HepG2 (cell line): Measurements from ENCODE around the gene ORC6. TPM values are rescaled to one million over a fixed set of nuclear protein-coding genes. Genes with fewer than 3 reads are reported as not detected.

Source experiments
- ATAC-seq: fragments of 200-7000 bp; cut with Tn5 transposase; 3 replicates; pipeline ENCODE4 v1.9.1; 2020; ENCODE audit warnings: mild to moderate bottlenecking, moderate library complexity
- BruUV-seq: library from RNA; stranded (reverse); fragments of 400-500 nt; replicated peaks from 2 replicates; lab custom pipeline; 2021; lab: Mats Ljungman, UMichigan
- CTCF ChIA-PET: fragments of 300-600 bp; formaldehyde crosslinking; extraction: SDS; loops from one replicate; lab custom pipeline; 2021; ENCODE audit warnings: low total read pairs, inconsistent platforms, low intra/inter-chr PET ratio; lab: Yijun Ruan, JAX
- POLR2A ChIA-PET: fragments of 350-600 bp; sonication (Branson Sonifier 250); formaldehyde crosslinking; loops from one replicate; lab custom pipeline; 2020; ENCODE audit warnings: antibody characterized with exemption, inconsistent platforms; lab: Yijun Ruan, JAX
- DNase-seq: peaks from one replicate; pipeline ENCODE4 v3.0.0-alpha.2; 2015; ENCODE audit warnings: low spot score
- FAIRE-seq: peaks from 3 replicates; lab custom pipeline; 2011; peaks lifted over from hg19 to GRCh38; lab: Jason Lieb, UNC
- H2AFZ ChIP-seq: one replicate; pipeline ENCODE4 v1.6.1; 2011; ENCODE audit warnings: low read length, inconsistent platforms
- H3K27ac ChIP-seq: fragments of 300-600 bp; 3 replicates; pipeline ENCODE4 v1.8.0; 2011; ENCODE audit warnings: mixed run types, mild to moderate bottlenecking, mixed read lengths, low read length, inconsistent platforms; ENCODE audit not compliant: insufficient read depth; ENCODE audit errors: extremely low read length
- H3K27me3 ChIP-seq, 2 experiments: fragments of 200-600 bp in 1 of 2; 2 replicates in 1 of 2; 3 replicates in 1 of 2; pipeline versions ENCODE4 v1.6.0 to v1.8.0; 2011; ENCODE audit warnings: low read length in 2 of 2, mild to moderate bottlenecking in 2 of 2, moderate library complexity in 2 of 2, inconsistent platforms in 1 of 2; ENCODE audit not compliant: insufficient read depth in 2 of 2, control insufficient read depth in 1 of 2
- H3K36me3 ChIP-seq, 2 experiments: fragments of 200-600 bp in 1 of 2; replicated peaks in 1 of 2; 2 replicates in 1 of 2; 3 replicates in 1 of 2; pipeline versions ENCODE4 v1.5.1 to v1.8.0; 2011; ENCODE audit warnings: low read length in 2 of 2, inconsistent platforms in 1 of 2; ENCODE audit not compliant: insufficient read depth in 2 of 2, control insufficient read depth in 1 of 2
- H3K4me1 ChIP-seq: 2 replicates; pipeline ENCODE4 v1.5.1; 2012; ENCODE audit warnings: low read length, inconsistent platforms; ENCODE audit not compliant: insufficient read depth
- H3K4me2 ChIP-seq: 2 replicates; pipeline ENCODE4 v1.6.0; 2011; ENCODE audit warnings: low read depth, low read length, inconsistent platforms
- H3K4me3 ChIP-seq, 3 experiments: fragments of 200-600 bp in 1 of 3; sonication (generic), shearing (Covaris generic) in 1 of 3; replicated peaks in 1 of 3; 2 replicates each; pipeline ENCODE4 v1.5.1; 2011 to 2016; ENCODE audit warnings: low read length in 3 of 3, inconsistent platforms in 2 of 3, low read depth in 2 of 3, mild to moderate bottlenecking in 2 of 3, control low read depth in 1 of 3, mixed read lengths in 1 of 3; ENCODE audit not compliant: insufficient read depth in 1 of 3
- H3K79me2 ChIP-seq: one replicate; pipeline ENCODE4 v1.6.1; 2011; ENCODE audit warnings: low read length, inconsistent platforms; ENCODE audit not compliant: insufficient read depth
- H3K9ac ChIP-seq: 2 replicates; pipeline ENCODE4 v1.6.0; 2011; ENCODE audit warnings: mild to moderate bottlenecking, low read depth, low read length, inconsistent platforms; ENCODE audit not compliant: insufficient read depth
- H3K9me3 ChIP-seq: 2 replicates; pipeline ENCODE4 v1.5.1; 2012; ENCODE audit warnings: mild to moderate bottlenecking, low read length
- H4K20me1 ChIP-seq: 2 replicates; pipeline ENCODE4 v1.6.0; 2011; ENCODE audit warnings: inconsistent platforms, mild to moderate bottlenecking, low read length, moderate library complexity; ENCODE audit not compliant: insufficient read depth
- AHDC1 ChIP-seq: sonication (generic); formaldehyde crosslinking; IDR thresholded peaks from 2 replicates; pipeline ENCODE4 v1.5.1; 2020; ENCODE audit warnings: mild to moderate bottlenecking, missing genetic modification reagents, borderline replicate concordance
- ATF6 ChIP-seq: sonication (generic); formaldehyde crosslinking; conservative IDR thresholded peaks from 2 replicates; pipeline ENCODE4 v1.4.0; 2020; ENCODE audit warnings: missing genetic modification reagents
- LRRFIP1 ChIP-seq: sonication (generic); formaldehyde crosslinking; conservative IDR thresholded peaks from 2 replicates; pipeline ENCODE4 v1.4.0; 2020; ENCODE audit warnings: missing genetic modification reagents
- NFE2L2 ChIP-seq: fragments of 150-350 bp; IDR thresholded peaks from 2 replicates; pipeline ENCODE4 v1.6.1; 2014; ENCODE audit warnings: low read length
- PHB2 ChIP-seq: fragments of 450-650 bp; IDR thresholded peaks from 2 replicates; pipeline ENCODE4 v1.6.1; 2018; ENCODE audit not compliant: partially characterized antibody
- RARG ChIP-seq: sonication (generic); formaldehyde crosslinking; IDR thresholded peaks from 2 replicates; pipeline ENCODE4 v1.4.0; 2020; ENCODE audit warnings: low read depth, mild to moderate bottlenecking, missing genetic modification reagents
- ZNF543 ChIP-seq: sonication (generic); formaldehyde crosslinking; IDR thresholded peaks from 2 replicates; pipeline ENCODE4 v1.4.0; 2020; ENCODE audit warnings: mild to moderate bottlenecking, missing genetic modification reagents
- ZNF670 ChIP-seq: sonication (generic); formaldehyde crosslinking; IDR thresholded peaks from 2 replicates; pipeline ENCODE4 v1.8.0; 2022; ENCODE audit warnings: mild to moderate bottlenecking, missing genetic modification reagents, borderline replicate concordance
- ZNF674 ChIP-seq: sonication (generic); formaldehyde crosslinking; IDR thresholded peaks from 2 replicates; pipeline ENCODE4 v1.5.0; 2020; ENCODE audit warnings: low read depth, mild to moderate bottlenecking, missing genetic modification reagents
- WGBS: methylation state at CpG from one replicate; pipeline ENCODE4 v1.1.6; 2017; ENCODE audit warnings: low lambda C conversion rate; 5-methylcytosine and 5-hydroxymethylcytosine counted together
- in situ Hi-C: cut with HindIII; loops from 2 replicates; pipeline ENCODE4 v1.10.0; 2017; ENCODE audit warnings: low pct_unique_long_range_greater_than_20kb; ENCODE audit not compliant: extremely low pct_ligation_motif_present
- intact Hi-C: fragments of 100-400 bp; cut with micrococcal nuclease; formaldehyde crosslinking; loops from one replicate; pipeline ENCODE4 v1.10.0; 2022; ENCODE audit not compliant: unreplicated experiment
- polyA plus RNA-seq, 8 experiments: library from polyadenylated mRNA; depleted of rRNA in 3 of 8; stranded (reverse) in 7 of 8; unstranded in 1 of 8; fragments of >200 nt; fragmentation: Illumina TruSeq in 4 of 8; extraction: Trizol in 4 of 8; gene quantifications; 2 replicates each; pipeline versions ENCODE4 v1.2.1 to v1.2.3, GENCODE V29; 2011 to 2016; ENCODE audit warnings: low read depth in 4 of 8, missing spikeins in 1 of 8, mixed read lengths in 1 of 8; ENCODE audit not compliant: insufficient read depth in 1 of 8
- total RNA-seq, 5 experiments: library from RNA; depleted of rRNA; stranded (reverse); fragments of >200 nt; fragmentation: Illumina TruSeq; extraction: Trizol; gene quantifications; 2 replicates each; pipeline ENCODE4 v1.2.3, GENCODE V29; 2016; ENCODE audit warnings: low read depth in 1 of 5
- TF ChIP-seq, protein P1 (sequence below): sonication (generic); formaldehyde crosslinking; IDR thresholded peaks from 2 replicates; pipeline ENCODE4 v1.9.0; 2021; ENCODE audit warnings: missing genetic modification reagents, borderline replicate concordance

The ORC6 gene
- total and polyA plus RNA-seq, 2 of the 13 experiments (the other 11 are each of a cell fraction or from before 2014, with no cell fraction given), result 34.2 to 69.8 TPM

DNA sequence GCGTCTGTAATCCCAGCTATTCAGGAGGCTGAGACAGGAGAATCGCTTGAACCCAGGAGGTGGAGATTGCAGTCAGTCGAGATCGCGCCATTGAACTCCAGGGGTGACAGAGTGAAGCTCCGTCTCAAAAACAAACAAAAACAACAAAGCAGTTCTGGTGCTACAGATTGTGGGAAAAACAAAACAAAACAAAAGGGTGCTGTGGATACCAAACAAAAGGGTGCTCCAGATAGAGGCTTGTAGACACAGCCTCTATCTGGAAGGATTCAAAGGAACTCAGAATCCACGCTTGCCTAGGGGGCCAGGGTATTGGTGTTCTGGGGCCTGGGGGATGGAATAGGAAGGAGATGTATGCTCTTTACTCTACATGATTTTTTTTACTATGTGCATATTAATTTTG, 56.2 kb downstream of the ORC6 start:
- no TSS peak for BruUV-seq
- Histone ChIP-seq H4K20me1 (no peaks in the 10 kb centered on the region), H3K4me1 (peaks cover 53% of the 10 kb centered on the region), H3K79me2 (no peaks in the 10 kb centered on the region), H3K27ac (no peak overlapping the region), H3K36me3 (no peaks in the 10 kb centered on the region), H3K9ac (no peak overlapping the region), H3K4me2 (no peak overlapping the region), H3K9me3 (no peaks in the 10 kb centered on the region), H2AFZ (no peak overlapping the region), H3K27me3 (peaks cover 0 to 10% of the 10 kb centered on the region in 2 experiments; a peak in 2 of 5 replicates), H3K4me3 (no peak overlapping the region)
- DNase-seq (no peak), ATAC-seq (no peak), FAIRE-seq (no peak)
- CTCF ChIA-PET, result no interaction called here
- POLR2A ChIA-PET, result no interaction called here
- in situ Hi-C loops, result no loop called here
- WGBS, result 53% methylated on average over 7 of the region's 7 CpGs
- intact Hi-C loops, result loop anchor here (5.0 kb wide), 1 partner anchor 42 kb away; no protein-coding TSS in a partner anchor
- TF ChIP-seq ZNF674 (CRISPR knock-in tag) (no peak), ATF6 (no peak), RARG (CRISPR knock-in tag) (no peak), LRRFIP1 (CRISPR knock-in tag) (no peak), ZNF543 (no peak), ZNF670 (CRISPR knock-in tag) (no peak), AHDC1 (CRISPR knock-in tag) (no peak), NFE2L2 (no peak), PHB2 (no peak)
- TF ChIP-seq, protein P1, sequence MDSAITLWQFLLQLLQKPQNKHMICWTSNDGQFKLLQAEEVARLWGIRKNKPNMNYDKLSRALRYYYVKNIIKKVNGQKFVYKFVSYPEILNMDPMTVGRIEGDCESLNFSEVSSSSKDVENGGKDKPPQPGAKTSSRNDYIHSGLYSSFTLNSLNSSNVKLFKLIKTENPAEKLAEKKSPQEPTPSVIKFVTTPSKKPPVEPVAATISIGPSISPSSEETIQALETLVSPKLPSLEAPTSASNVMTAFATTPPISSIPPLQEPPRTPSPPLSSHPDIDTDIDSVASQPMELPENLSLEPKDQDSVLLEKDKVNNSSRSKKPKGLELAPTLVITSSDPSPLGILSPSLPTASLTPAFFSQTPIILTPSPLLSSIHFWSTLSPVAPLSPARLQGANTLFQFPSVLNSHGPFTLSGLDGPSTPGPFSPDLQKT (CRISPR knock-in tag), result no peak
